HuH-7 (cell line): ENCODE results near the gene KCNH3.

Experiments
- DNase-seq: peaks from one replicate; pipeline ENCODE4 v3.0.0; 2011; ENCODE audit warnings: low spot score

Gene KCNH3

GRCh38 chr12:49543914-49544815, 5.3 kb downstream of the KCNH3 start:
- DNase-seq = no peak

- no peak for DNase-seq
Observed at GRCh38 chr12:49545815-49546214, 7.0 kb downstream of the KCNH3 start.

DNA sequence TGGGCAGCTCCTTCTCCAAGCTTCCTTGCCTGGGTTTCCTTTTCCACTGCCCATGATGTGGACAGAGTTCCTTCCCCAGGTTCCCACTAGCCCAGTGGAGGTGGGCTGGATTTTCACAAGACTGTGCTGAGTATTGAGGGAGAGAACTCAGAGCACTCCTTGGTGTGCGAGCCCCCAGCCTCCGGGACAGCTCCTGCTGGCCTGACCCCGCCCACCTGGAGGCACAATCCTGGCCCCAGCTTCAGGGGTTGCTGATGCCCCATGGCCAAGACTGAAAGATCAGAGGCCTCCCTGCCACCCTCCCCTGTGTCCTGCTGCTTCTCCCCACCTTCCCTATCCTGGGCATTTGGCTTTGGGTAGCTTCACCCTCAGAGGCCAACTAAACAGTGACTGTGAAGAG, 7.7 kb downstream of the KCNH3 start:
- no peak for DNase-seq

- DNase-seq = no peak
Observed at GRCh38 chr12:49547090-49547690, 8.4 kb downstream of the KCNH3 start.

GRCh38 chr12:49548481-49548821, 9.6 kb downstream of the KCNH3 start:
- no peak for DNase-seq

DNA sequence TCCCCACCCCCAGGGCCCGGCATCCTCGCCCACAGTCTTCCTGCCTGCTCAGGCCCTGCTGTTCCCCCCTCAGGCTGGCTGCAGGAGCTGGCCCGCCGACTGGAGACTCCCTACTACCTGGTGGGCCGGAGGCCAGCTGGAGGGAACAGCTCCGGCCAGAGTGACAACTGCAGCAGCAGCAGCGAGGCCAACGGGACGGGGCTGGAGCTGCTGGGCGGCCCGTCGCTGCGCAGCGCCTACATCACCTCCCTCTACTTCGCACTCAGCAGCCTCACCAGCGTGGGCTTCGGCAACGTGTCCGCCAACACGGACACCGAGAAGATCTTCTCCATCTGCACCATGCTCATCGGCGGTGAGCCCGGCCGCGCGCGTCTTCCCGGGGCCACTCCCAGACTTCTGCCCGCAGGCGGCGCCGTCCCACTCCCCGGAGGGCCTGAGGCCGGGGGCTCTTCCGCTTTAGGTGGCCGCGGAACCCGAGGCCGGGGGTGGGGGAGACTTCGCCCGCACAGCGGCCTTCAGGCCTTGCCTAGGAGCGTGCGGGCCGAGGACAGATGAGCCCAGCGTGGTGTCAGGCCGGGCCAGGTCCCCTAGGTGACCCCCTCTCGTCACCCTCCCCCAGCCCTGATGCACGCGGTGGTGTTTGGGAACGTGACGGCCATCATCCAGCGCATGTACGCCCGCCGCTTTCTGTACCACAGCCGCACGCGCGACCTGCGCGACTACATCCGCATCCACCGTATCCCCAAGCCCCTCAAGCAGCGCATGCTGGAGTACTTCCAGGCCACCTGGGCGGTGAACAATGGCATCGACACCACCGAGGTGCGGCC, 10.2 kb downstream of the KCNH3 start:
- no peak for DNase-seq

GRCh38 chr12:49549735-49550692, 11.2 kb downstream of the KCNH3 start:
- no peak for DNase-seq

DNA sequence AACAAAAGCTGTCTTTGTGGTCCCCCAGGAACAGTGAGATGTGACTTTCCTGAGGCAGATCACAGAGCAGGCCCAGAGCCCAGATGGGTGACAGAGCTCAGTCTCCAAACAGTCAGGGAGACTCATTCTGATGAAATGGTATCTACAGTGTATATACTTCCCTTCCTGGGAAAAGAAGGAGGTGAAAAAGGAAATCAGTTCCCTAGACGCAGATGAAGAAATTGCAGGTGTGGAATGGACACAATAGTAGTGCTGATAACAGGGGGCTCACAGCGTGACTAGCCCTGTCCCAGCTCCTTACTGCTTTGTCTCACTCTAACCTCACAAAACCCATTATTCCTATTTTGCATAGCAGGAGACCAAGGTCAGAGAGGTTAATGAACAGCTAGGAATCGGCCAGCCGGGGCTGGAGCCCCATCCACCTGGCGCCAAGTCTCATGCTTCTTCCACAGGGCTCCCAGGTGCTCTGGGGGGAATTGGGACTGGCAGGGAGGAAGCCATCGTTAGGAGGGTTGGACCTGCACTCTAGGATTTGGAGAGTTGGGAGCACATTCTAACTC, 11.9 kb downstream of the KCNH3 start:
- no peak for DNase-seq

DNA sequence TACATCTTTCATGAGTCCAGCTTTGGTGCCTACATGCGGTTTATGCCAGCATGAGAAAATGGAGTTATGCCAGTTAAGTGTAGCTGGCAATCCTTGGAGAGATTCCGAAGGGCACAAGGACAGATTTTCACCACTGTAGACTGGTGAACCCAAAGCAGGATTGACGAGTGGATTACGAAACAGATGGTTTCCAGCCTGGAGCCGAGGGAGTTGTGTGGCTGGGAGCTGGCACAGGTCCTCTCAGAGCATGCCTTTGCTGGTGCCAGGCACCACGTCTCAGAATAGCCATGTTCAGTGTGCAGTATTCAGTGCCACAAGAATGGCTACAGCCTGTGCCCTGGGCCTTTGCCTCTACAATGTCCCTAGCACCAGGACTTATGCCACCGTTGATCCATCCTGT, 13.2 kb downstream of the KCNH3 start:
- no peak for DNase-seq

- DNase-seq = no peak
Observed at GRCh38 chr12:49552425-49552824, 13.6 kb downstream of the KCNH3 start.

- DNase-seq = no peak
Observed at GRCh38 chr12:49552899-49553298, 14.1 kb downstream of the KCNH3 start.

GRCh38 chr12:49553512-49554088, 14.8 kb downstream of the KCNH3 start:
- DNase-seq = peak; percentile 91

DNA sequence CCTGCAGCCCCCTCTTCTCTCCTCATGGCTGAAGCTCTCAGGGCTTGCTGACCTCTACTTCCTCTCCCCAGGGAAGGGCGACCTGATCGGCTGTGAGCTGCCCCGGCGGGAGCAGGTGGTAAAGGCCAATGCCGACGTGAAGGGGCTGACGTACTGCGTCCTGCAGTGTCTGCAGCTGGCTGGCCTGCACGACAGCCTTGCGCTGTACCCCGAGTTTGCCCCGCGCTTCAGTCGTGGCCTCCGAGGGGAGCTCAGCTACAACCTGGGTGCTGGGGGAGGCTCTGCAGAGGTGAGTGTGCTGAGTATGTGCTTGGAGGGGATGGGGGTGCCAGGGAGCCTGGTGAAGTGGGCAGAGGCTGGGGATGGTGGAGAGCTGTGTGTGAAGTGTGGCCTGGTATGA, 15.4 kb downstream of the KCNH3 start:
- DNase-seq = no peak

DNA sequence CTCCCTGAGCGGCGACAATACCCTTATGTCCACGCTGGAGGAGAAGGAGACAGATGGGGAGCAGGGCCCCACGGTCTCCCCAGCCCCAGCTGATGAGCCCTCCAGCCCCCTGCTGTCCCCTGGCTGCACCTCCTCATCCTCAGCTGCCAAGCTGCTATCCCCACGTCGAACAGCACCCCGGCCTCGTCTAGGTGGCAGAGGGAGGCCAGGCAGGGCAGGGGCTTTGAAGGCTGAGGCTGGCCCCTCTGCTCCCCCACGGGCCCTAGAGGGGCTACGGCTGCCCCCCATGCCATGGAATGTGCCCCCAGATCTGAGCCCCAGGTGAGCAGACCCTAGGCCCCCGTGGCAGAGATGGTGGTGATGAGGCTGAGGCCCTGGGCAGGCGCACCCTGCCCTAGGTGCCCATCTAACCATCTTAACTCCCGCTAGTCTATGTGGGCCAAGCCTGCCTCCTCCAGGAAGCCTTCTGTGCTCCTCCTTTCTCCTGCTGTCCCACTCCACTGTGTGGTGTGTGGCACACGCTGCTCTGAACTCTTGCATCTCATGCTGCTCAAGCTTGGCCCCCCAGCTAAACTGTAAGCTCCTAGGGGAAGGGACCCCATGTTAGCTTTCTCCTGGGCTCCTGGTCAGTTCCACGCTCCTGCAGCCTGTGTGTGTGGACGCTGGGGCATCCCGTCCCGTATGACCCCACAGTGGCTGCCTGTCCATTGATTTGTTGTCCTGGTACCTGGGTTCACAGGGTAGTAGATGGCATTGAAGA, 17.0 kb downstream of the KCNH3 start:
- no peak for DNase-seq

GRCh38 chr12:49556391-49557186, 17.8 kb downstream of the KCNH3 start:
- DNase-seq = no peak

GRCh38 chr12:49557187-49557916, 18.5 kb downstream of the KCNH3 start:
- no peak for DNase-seq

- DNase-seq = no peak
Observed at GRCh38 chr12:49557917-49558215, 19.0 kb downstream of the KCNH3 start.

GRCh38 chr12:49558526-49558925, 19.7 kb downstream of the KCNH3 start:
- DNase-seq = no peak
